SK-N-SH (cell line): ENCODE results near the gene POFUT2. TPM values are rescaled to one million over a fixed set of nuclear protein-coding genes. Genes with fewer than 3 reads are reported as not detected.

ENCODE experiments used
- CTCF ChIA-PET: fragments of 300-600, 350-600 bp; formaldehyde crosslinking; extraction: SDS; loops from one replicate; lab custom pipeline; 2021; lab: Yijun Ruan, JAX
- POLR2A ChIA-PET: fragments of 350-600 bp; sonication (Branson Sonifier 250); formaldehyde crosslinking; extraction: SDS; loops from one replicate; lab custom pipeline; 2020; ENCODE audit warnings: antibody characterized with exemption, inconsistent platforms; lab: Yijun Ruan, JAX
- DNase-seq: peaks from one replicate; pipeline ENCODE4 v3.0.0; 2012
- H2AFZ ChIP-seq: fragments of 200-600 bp; sonication (generic); 2 replicates; pipeline ENCODE4 v1.8.1; 2016; ENCODE audit warnings: antibody characterized with exemption, mild to moderate bottlenecking, low read depth
- H3F3A ChIP-seq: fragments of 200-600 bp; sonication (generic); replicated peaks from 2 replicates; pipeline ENCODE3; 2016; ENCODE audit warnings: antibody characterized with exemption, mild to moderate bottlenecking; ENCODE audit not compliant: insufficient read depth
- H3K27ac ChIP-seq, 2 experiments: fragments of 200-500 bp in 1 of 2; fragments of 200-600 bp in 1 of 2; sonication (Bioruptor generic) in 1 of 2; sonication (generic), shearing (Covaris generic) in 1 of 2; 2 replicates each; pipeline versions ENCODE4 v1.5.1 to v1.6.1; 2014 to 2016; ENCODE audit warnings: low read depth in 2 of 2, inconsistent platforms in 1 of 2, low read length in 1 of 2, mild to moderate bottlenecking in 1 of 2, mixed read lengths in 1 of 2
- H3K27me3 ChIP-seq: fragments of 200-600 bp; sonication (generic), shearing (Covaris generic); 2 replicates; pipeline ENCODE4 v1.6.1; 2016; ENCODE audit warnings: mixed run types; ENCODE audit not compliant: insufficient read depth
- H3K36me3 ChIP-seq, 2 experiments: fragments of 200-500 bp in 1 of 2; fragments of 200-600 bp in 1 of 2; sonication (Bioruptor generic) in 1 of 2; sonication (generic) in 1 of 2; replicated peaks in 1 of 2; 2 replicates each; pipeline versions ENCODE3 to v1.5.1; 2014 to 2016; ENCODE audit warnings: low read length in 1 of 2, mild to moderate bottlenecking in 1 of 2; ENCODE audit not compliant: insufficient read depth in 2 of 2, control insufficient read depth in 1 of 2
- H3K4me1 ChIP-seq, 2 experiments: fragments of 200-500 bp in 1 of 2; fragments of 200-600 bp in 1 of 2; sonication (Bioruptor generic) in 1 of 2; sonication (generic), shearing (Covaris generic) in 1 of 2; 2 replicates each; pipeline versions ENCODE4 v1.5.1 to v1.6.1; 2014 to 2016; ENCODE audit warnings: low read depth in 1 of 2, low read length in 1 of 2, mixed run types in 1 of 2; ENCODE audit not compliant: insufficient read depth in 2 of 2, control insufficient read depth in 1 of 2
- H3K4me2 ChIP-seq: fragments of 200-600 bp; sonication (generic), shearing (Covaris generic); 2 replicates; pipeline ENCODE4 v1.6.1; 2017; ENCODE audit warnings: mixed run types
- H3K4me3 ChIP-seq, 2 experiments: fragments of 200-500 bp in 1 of 2; fragments of 200-600 bp in 1 of 2; sonication (Bioruptor generic) in 1 of 2; sonication (generic), shearing (Covaris generic) in 1 of 2; 2 replicates each; pipeline versions ENCODE4 v1.5.1 to v1.8.1; 2014 to 2016; ENCODE audit warnings: low read depth in 2 of 2, inconsistent platforms in 1 of 2, low read length in 1 of 2, mild to moderate bottlenecking in 1 of 2, mixed read lengths in 1 of 2, moderate library complexity in 1 of 2
- H3K79me2 ChIP-seq: fragments of 200-600 bp; sonication (generic); 2 replicates; pipeline ENCODE4 v1.8.1; 2017; ENCODE audit warnings: mild to moderate bottlenecking; ENCODE audit not compliant: insufficient read depth
- H3K9ac ChIP-seq: fragments of 200-600 bp; sonication (generic); 2 replicates; pipeline ENCODE4 v1.6.1; 2017; ENCODE audit warnings: mixed run types
- H3K9me2 ChIP-seq: fragments of 200-600 bp; sonication (generic); 2 replicates; pipeline ENCODE4 v1.6.1; 2017; ENCODE audit warnings: mixed run types
- H3K9me3 ChIP-seq: fragments of 200-600 bp; sonication (generic); 2 replicates; pipeline ENCODE4 v1.6.1; 2017; ENCODE audit warnings: mixed run types, mild to moderate bottlenecking, moderate library complexity
- H4K20me1 ChIP-seq: fragments of 200-600 bp; sonication (generic); 2 replicates; pipeline ENCODE4 v1.6.1; 2017; ENCODE audit warnings: mild to moderate bottlenecking, mixed run types; ENCODE audit not compliant: insufficient read depth
- ELF1 ChIP-seq: IDR thresholded peaks from 2 replicates; pipeline ENCODE4 v1.4.0; 2012
- EP300 ChIP-seq, 2 experiments: IDR thresholded peaks; 2 replicates each; pipeline versions ENCODE4 v1.4.0 to v1.6.1; 2012; ENCODE audit warnings: borderline replicate concordance in 1 of 2, low read depth in 1 of 2, low read length in 1 of 2
- FOXM1 ChIP-seq: IDR thresholded peaks from 2 replicates; pipeline ENCODE4 v1.4.0; 2012; ENCODE audit warnings: low read depth, mild to moderate bottlenecking
- RAD21 ChIP-seq: IDR thresholded peaks from 2 replicates; pipeline ENCODE4 v1.6.1; 2012; ENCODE audit warnings: mild to moderate bottlenecking, low read length
- RCOR1 ChIP-seq: fragments of 150-350 bp; IDR thresholded peaks from 2 replicates; pipeline ENCODE4 v1.6.1; 2017; ENCODE audit warnings: antibody characterized with exemption, low read length
- SIN3A ChIP-seq: IDR thresholded peaks from 2 replicates; pipeline ENCODE4 v1.6.1; 2012; ENCODE audit warnings: low read depth, mild to moderate bottlenecking, low read length, moderate library complexity, borderline replicate concordance
- SMC3 ChIP-seq: IDR thresholded peaks from 2 replicates; pipeline ENCODE4 v1.6.1; 2012; ENCODE audit warnings: low read depth, low read length, improper control_type of control experiment
- TAF1 ChIP-seq: IDR thresholded peaks from 2 replicates; pipeline ENCODE4 v1.6.1; 2012; ENCODE audit warnings: low read depth, mild to moderate bottlenecking, low read length, moderate library complexity, borderline replicate concordance
- WGBS: methylation state at CpG from one replicate; pipeline ENCODE4 v1.1.6; 2017; ENCODE audit warnings: low lambda C conversion rate; 5-methylcytosine and 5-hydroxymethylcytosine counted together
- polyA plus RNA-seq, 3 experiments: library from polyadenylated mRNA; depleted of rRNA; stranded (reverse); fragments of >200 nt; gene quantifications; 2 replicates each; pipeline ENCODE4 v1.2.3, GENCODE V29; 2012
- TF ChIP-seq, protein P1 (sequence below): fragments of 200-600 bp; sonication (generic); IDR thresholded peaks from 2 replicates; pipeline ENCODE4 v1.6.1; 2017; ENCODE audit warnings: antibody characterized with exemption, mild to moderate bottlenecking, moderate library complexity

POFUT2 gene
- polyA plus RNA-seq, 1 of the 3 experiments (the other 2 are of a cell fraction) = 53.3 TPM

DNA sequence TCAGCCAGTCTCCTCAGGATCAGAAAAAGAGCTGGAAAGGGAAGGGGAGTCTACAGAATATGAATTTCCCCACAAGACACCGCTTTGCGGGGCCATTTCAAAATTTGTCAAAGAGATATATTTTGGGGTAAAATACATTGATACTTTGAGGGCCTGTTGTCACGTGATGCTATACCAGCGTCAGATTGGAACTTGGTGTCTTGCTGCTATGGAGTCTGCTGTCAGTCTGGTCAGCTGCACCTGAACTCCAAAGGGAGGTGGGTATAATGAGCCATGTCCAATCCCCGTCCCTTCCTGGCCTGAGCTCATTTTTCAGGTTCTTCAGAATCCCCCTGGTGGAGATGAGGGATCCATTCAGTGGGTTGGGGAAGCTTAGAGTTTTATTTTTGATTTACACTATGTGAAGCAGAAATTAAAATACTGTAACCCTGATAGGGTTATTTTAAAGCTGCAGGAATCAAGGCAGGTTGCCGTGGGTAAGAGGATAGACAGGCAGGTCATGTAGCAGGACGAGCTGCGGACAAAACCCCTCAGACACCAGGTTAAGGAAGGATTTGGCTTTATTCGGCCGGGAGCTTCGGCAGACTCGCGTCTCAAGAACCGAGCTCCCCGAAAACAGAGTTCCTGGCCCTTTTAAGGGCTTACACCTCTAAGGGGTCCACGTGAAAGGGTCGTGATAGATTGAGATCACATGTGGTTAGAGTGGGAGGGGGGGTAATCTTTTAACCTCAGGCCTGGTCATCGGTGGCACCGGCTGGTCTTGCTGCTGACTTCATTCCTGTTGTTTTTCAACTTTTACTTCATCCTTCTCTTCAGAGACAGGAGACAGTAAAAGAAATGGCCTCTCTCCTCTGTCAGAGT is 2.2 kb upstream of the POFUT2 start:
- H3F3A ChIP-seq = peaks cover 5% of the 10 kb centered on the region
- peaks cover 12 to 25% of the 10 kb centered on the region in 2 experiments for H3K36me3 ChIP-seq
- H3K27me3 ChIP-seq = no peaks in the 10 kb centered on the region
- WGBS = 94% methylated on average over 19 of the region's 19 CpGs
- H3K9me2 ChIP-seq = no peaks in the 10 kb centered on the region
- CTCF ChIA-PET = interaction anchor here (0.7 to 15.7 kb wide), 15 partner anchors 9 to 582 kb away, joined by 3 to 271 read pairs (median 4); no protein-coding TSS in a partner anchor
- H3K4me2 ChIP-seq = no peak overlapping the region
- no peak overlapping the region for H2AFZ ChIP-seq
- POLR2A ChIA-PET = no interaction called here
- TF ChIP-seq, protein P1, sequence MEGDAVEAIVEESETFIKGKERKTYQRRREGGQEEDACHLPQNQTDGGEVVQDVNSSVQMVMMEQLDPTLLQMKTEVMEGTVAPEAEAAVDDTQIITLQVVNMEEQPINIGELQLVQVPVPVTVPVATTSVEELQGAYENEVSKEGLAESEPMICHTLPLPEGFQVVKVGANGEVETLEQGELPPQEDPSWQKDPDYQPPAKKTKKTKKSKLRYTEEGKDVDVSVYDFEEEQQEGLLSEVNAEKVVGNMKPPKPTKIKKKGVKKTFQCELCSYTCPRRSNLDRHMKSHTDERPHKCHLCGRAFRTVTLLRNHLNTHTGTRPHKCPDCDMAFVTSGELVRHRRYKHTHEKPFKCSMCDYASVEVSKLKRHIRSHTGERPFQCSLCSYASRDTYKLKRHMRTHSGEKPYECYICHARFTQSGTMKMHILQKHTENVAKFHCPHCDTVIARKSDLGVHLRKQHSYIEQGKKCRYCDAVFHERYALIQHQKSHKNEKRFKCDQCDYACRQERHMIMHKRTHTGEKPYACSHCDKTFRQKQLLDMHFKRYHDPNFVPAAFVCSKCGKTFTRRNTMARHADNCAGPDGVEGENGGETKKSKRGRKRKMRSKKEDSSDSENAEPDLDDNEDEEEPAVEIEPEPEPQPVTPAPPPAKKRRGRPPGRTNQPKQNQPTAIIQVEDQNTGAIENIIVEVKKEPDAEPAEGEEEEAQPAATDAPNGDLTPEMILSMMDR = peak; percentile 57
- TF ChIP-seq SMC3 (peak; percentile 8; the same call in 1 of the 2 replicates), FOXM1 (no peak), RAD21 (peak; percentile 34; the same call in 1 of the 2 replicates), SIN3A (no peak), ELF1 (no peak)
- peaks cover 33% of the 10 kb centered on the region for H3K79me2 ChIP-seq
- peaks cover 20% of the 10 kb centered on the region for H4K20me1 ChIP-seq
- no peak overlapping the region for H3K4me3 ChIP-seq
- H3K9ac ChIP-seq = no peak overlapping the region
- H3K4me1 ChIP-seq = peaks cover 2 to 46% of the 10 kb centered on the region in 2 experiments; a peak in 1 of 4 replicates
- DNase-seq = peak; percentile 40
- peak overlapping the region in 1 of 2 experiments; percentile 11; a peak in 1 of 4 replicates for H3K27ac ChIP-seq
- no peaks in the 10 kb centered on the region for H3K9me3 ChIP-seq

DNA sequence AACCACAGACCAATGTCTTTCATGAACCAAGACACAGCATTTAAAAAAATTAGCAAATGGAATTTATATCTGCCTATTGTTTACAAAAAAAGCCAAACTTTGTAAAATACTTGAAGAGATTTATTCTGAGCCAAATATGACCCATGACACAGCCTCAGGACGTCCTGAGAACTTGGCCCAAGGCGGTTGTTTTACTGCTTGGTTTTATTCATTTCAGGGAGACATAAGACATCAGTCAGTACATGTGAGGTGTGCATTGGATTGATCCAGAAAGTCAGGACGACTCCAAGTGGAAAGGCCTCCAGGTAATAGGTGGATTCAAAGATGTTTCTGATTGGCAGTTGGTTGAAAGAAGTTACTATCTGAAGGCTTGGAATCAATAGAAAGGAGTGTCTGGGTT is 1.4 kb upstream of the POFUT2 start:
- Histone ChIP-seq H3K9me2 (no peaks in the 10 kb centered on the region), H3K9ac (peak overlapping the region; percentile 84; the same call in 1 of the 2 replicates), H3K4me3 (peak overlapping the region in 1 of 2 experiments; percentile 78; a peak in 2 of 4 replicates), H3K4me2 (peak overlapping the region; percentile 95), H3K4me1 (peaks cover 0 to 39% of the 10 kb centered on the region in 2 experiments; a peak in 1 of 4 replicates), H4K20me1 (peaks cover 27% of the 10 kb centered on the region), H3K36me3 (peaks cover 19 to 32% of the 10 kb centered on the region in 2 experiments), H3K27me3 (no peaks in the 10 kb centered on the region), H3K9me3 (no peaks in the 10 kb centered on the region), H3K27ac (peak overlapping the region in 1 of 2 experiments; percentile 1; a peak in 1 of 4 replicates), H2AFZ (no peak overlapping the region), H3F3A (peaks cover 5% of the 10 kb centered on the region), H3K79me2 (peaks cover 40% of the 10 kb centered on the region)
- POLR2A ChIA-PET = no interaction called here
- DNase-seq = no peak
- CTCF ChIA-PET = interaction anchor here (0.8 to 15.7 kb wide), 11 partner anchors 10 to 531 kb away, joined by 3 to 271 read pairs (median 5); no protein-coding TSS in a partner anchor
- TF ChIP-seq RCOR1 (no peak), EP300 (IDR thresholded peaks at IDR 0.05; ENCODE audit: borderline replicate concordance in 1 of 2, low read depth in 1 of 2, low read length in 1 of 2) (no peak), TAF1 (no peak)
- WGBS = 87% methylated on average over 3 of the region's 3 CpGs
